Breast epithelium (tissue), 3 donors: ENCODE results near the gene ITPR1.

Experiments used
- CTCF ChIP-seq, 3 donors: fragments of 450-650 bp; IDR thresholded peaks; one replicate each; pipeline ENCODE4 v1.5.1; 2016 to 2017; ENCODE audit warnings: antibody characterized with exemption in 3 of 3, mild to moderate bottlenecking in 3 of 3, moderate library complexity in 3 of 3
- POLR2A ChIP-seq: fragments of 450-650 bp; IDR thresholded peaks from one replicate; pipeline ENCODE4 v1.6.1; 2016; ENCODE audit warnings: antibody characterized with exemption, mild to moderate bottlenecking, moderate library complexity
- POLR2AphosphoS5 ChIP-seq, 3 donors: sonication (generic); formaldehyde crosslinking; IDR thresholded peaks; one replicate each; pipeline ENCODE4 v1.6.1; 2017; ENCODE audit warnings: antibody characterized with exemption in 3 of 3

GRCh38 chr3:4690277-4690676 lies 197.1 kb downstream of the ITPR1 start:
- TF ChIP-seq POLR2AphosphoS5 (IDR thresholded peaks at IDR 0.05) = no peak
- no peak for TF ChIP-seq CTCF (IDR thresholded peaks at IDR 0.05)
- no peak for TF ChIP-seq POLR2A
